Hepatocyte (in vitro differentiated cells): ENCODE results near the gene C6orf89. TPM values are rescaled to one million over a fixed set of nuclear protein-coding genes. Genes with fewer than 3 reads are reported as not detected.
"Not testable (repeated sequence)": the region's sequence is repeated elsewhere in the genome, so short reads cannot be mapped to it uniquely, and the experiment has no call there.

ENCODE experiments used
- DNase-seq: peaks from one replicate; pipeline ENCODE4 v3.0.0-alpha.2; 2016; ENCODE audit warnings: low spot score
- H2AFZ ChIP-seq: fragments of 200-600 bp; sonication (generic); 2 replicates; pipeline ENCODE4 v1.6.0; 2016; ENCODE audit warnings: antibody characterized with exemption, mild to moderate bottlenecking
- H3K27ac ChIP-seq: fragments of 200-600 bp; sonication (generic); 2 replicates; pipeline ENCODE4 v1.5.1; 2016; ENCODE audit warnings: mild to moderate bottlenecking
- H3K27me3 ChIP-seq: fragments of 200-600 bp; sonication (generic); 2 replicates; pipeline ENCODE4 v1.6.1; 2016
- H3K36me3 ChIP-seq: fragments of 200-600 bp; sonication (generic); replicated peaks from 2 replicates; pipeline ENCODE4 v1.5.1; 2016; ENCODE audit warnings: low read depth; ENCODE audit not compliant: insufficient read depth
- H3K4me1 ChIP-seq: fragments of 200-600 bp; sonication (generic); 2 replicates; pipeline ENCODE4 v1.5.1; 2016; ENCODE audit warnings: mild to moderate bottlenecking, moderate library complexity; ENCODE audit not compliant: insufficient read depth
- H3K4me2 ChIP-seq: fragments of 200-600 bp; sonication (generic); 2 replicates; pipeline ENCODE4 v1.6.0; 2016
- H3K4me3 ChIP-seq: fragments of 200-600 bp; sonication (generic); 2 replicates; pipeline ENCODE4 v1.5.1; 2016; ENCODE audit warnings: mild to moderate bottlenecking
- H3K79me2 ChIP-seq: fragments of 200-600 bp; sonication (generic); 2 replicates; pipeline ENCODE4 v1.6.0; 2017; ENCODE audit warnings: mild to moderate bottlenecking
- H3K9me2 ChIP-seq: fragments of 200-600 bp; sonication (generic); replicated peaks from 2 replicates; pipeline ENCODE4 v1.6.0; 2017; ENCODE audit warnings: mild to moderate bottlenecking; ENCODE audit not compliant: insufficient read depth
- H3K9me3 ChIP-seq: fragments of 200-600 bp; sonication (generic); 2 replicates; pipeline ENCODE4 v1.5.1; 2016; ENCODE audit warnings: low read depth, mild to moderate bottlenecking
- H4K20me1 ChIP-seq: fragments of 200-600 bp; sonication (generic); 2 replicates; pipeline ENCODE4 v1.6.0; 2016; ENCODE audit warnings: mild to moderate bottlenecking; ENCODE audit not compliant: insufficient read depth, poor library complexity, severe bottlenecking
- EZH2 ChIP-seq: fragments of 200-600 bp; sonication (generic); IDR thresholded peaks from 2 replicates; pipeline ENCODE4 v1.6.1; 2016; ENCODE audit warnings: antibody characterized with exemption, mild to moderate bottlenecking, borderline replicate concordance
- EZH2phosphoT487 ChIP-seq: fragments of 200-600 bp; sonication (generic); IDR thresholded peaks from one replicate; pipeline ENCODE4 v1.6.1; 2018; ENCODE audit warnings: antibody characterized with exemption, mild to moderate bottlenecking, low read depth, moderate library complexity; ENCODE audit not compliant: unreplicated experiment, severe bottlenecking
- whole genome bisulfite sequencing: methylation state at CpG from one replicate; pipeline ENCODE4 v1.1.6; 2016; ENCODE audit warnings: low lambda C conversion rate; ENCODE audit errors: missing lambda C conversion rate; 5-methylcytosine and 5-hydroxymethylcytosine counted together
- polyA plus RNA-seq: library from polyadenylated mRNA; unstranded; fragments of >200 nt; fragmentation: Nextera tagmentation; extraction: Ambion mirVana; gene quantifications from 2 replicates; pipeline ENCODE4 v1.2.1, GENCODE V29; 2016
- total RNA-seq: library from RNA; depleted of rRNA; stranded (reverse); fragments of >200 nt; gene quantifications from 2 replicates; pipeline ENCODE4 v1.2.3, GENCODE V29; 2014
- TF ChIP-seq, protein P1 (sequence below): fragments of 200-600 bp; sonication (generic); IDR thresholded peaks from 2 replicates; pipeline ENCODE4 v1.5.1; 2016; ENCODE audit warnings: antibody characterized with exemption, mild to moderate bottlenecking; ENCODE audit not compliant: poor library complexity

C6orf89 gene
- total and polyA plus RNA-seq, 2 experiments from 2014 or later = 39.6 to 45.2 TPM

DNA sequence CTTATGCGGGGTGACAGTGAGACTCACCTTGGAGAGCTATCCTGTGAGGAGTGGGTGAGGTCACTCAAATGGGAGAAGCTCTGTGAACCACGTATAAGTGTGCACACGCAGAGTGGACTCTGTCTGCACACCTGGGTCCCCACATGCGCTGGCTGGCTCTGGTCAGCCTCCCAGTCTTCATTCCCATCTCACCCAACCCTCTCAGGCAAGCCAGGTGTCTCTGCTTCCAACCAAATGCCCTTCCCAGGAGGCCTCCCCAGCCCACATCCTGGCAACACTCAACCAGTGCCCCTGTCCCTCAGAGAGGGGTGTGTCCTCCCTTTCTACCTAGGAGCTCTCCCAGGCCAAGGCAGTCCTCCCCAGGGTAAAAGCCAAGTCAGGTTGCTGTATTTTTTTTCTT is 60.8 kb downstream of the C6orf89 start:
- no peaks in the 10 kb centered on the region for H3K36me3 ChIP-seq
- H3K4me2 ChIP-seq = no peak overlapping the region
- no peak overlapping the region for H2AFZ ChIP-seq
- no peak overlapping the region for H3K27ac ChIP-seq
- H3K79me2 ChIP-seq = no peaks in the 10 kb centered on the region
- TF ChIP-seq, protein P1, sequence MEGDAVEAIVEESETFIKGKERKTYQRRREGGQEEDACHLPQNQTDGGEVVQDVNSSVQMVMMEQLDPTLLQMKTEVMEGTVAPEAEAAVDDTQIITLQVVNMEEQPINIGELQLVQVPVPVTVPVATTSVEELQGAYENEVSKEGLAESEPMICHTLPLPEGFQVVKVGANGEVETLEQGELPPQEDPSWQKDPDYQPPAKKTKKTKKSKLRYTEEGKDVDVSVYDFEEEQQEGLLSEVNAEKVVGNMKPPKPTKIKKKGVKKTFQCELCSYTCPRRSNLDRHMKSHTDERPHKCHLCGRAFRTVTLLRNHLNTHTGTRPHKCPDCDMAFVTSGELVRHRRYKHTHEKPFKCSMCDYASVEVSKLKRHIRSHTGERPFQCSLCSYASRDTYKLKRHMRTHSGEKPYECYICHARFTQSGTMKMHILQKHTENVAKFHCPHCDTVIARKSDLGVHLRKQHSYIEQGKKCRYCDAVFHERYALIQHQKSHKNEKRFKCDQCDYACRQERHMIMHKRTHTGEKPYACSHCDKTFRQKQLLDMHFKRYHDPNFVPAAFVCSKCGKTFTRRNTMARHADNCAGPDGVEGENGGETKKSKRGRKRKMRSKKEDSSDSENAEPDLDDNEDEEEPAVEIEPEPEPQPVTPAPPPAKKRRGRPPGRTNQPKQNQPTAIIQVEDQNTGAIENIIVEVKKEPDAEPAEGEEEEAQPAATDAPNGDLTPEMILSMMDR = no peak
- TF ChIP-seq EZH2 = no peak
- no peak for TF ChIP-seq EZH2phosphoT487
- H4K20me1 ChIP-seq = no peaks in the 10 kb centered on the region
- no peaks in the 10 kb centered on the region for H3K27me3 ChIP-seq
- no peaks in the 10 kb centered on the region for H3K9me3 ChIP-seq
- no peak for DNase-seq
- H3K4me1 ChIP-seq = no peaks in the 10 kb centered on the region
- H3K4me3 ChIP-seq = no peak overlapping the region
- 89% methylated on average over 4 of the region's 4 CpGs for WGBS
- no peaks in the 10 kb centered on the region for H3K9me2 ChIP-seq

DNA sequence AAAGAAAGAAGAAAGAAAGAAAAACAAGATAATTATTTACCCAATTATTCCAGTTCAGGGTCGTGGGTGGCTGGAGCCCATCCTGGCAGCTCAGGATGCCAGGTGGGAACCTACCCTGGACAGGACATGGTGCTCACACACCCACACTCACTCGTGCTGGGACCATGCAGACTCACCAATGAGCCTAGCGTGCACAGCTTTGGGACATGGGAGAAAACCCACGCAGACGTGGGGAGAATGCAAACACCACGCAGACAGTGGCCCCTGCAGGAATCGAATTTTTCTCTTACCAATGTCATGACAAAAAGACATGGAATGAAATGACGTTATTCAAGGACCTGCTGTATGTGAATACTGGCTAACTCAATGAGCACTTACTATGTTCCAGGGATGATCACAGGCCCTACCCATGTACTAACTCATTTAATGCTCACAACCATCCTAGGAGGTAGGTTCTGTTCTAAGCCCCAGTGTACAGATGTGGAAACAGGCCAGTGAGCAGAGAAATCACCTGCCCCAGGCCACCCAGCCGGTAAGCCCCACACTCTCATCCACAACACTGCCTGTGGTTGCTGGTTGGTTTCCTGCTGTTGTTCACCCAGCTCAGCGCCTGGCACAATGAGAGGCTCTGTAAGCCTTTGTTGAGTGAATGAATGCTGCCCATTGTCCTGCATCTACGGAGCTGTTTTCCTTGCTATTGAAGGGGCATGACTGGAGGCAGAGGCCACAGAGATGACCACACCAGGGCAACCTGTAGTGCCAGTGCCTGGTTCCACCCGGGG is 62.0 kb downstream of the C6orf89 start:
- no peaks in the 10 kb centered on the region for H4K20me1 ChIP-seq
- H3K4me1 ChIP-seq = no peaks in the 10 kb centered on the region
- H3K36me3 ChIP-seq = no peaks in the 10 kb centered on the region
- no peak overlapping the region for H3K4me3 ChIP-seq
- no peaks in the 10 kb centered on the region for H3K9me2 ChIP-seq
- no peak overlapping the region for H3K27ac ChIP-seq
- 86% methylated on average over 12 of the region's 12 CpGs for WGBS
- H3K79me2 ChIP-seq = no peaks in the 10 kb centered on the region
- H3K27me3 ChIP-seq = no peaks in the 10 kb centered on the region
- DNase-seq = no peak
- H3K4me2 ChIP-seq = no peak overlapping the region
- no peak overlapping the region for H2AFZ ChIP-seq
- no peaks in the 10 kb centered on the region for H3K9me3 ChIP-seq
- TF ChIP-seq, protein P1 = no peak
- TF ChIP-seq EZH2phosphoT487 (no peak), EZH2 (no peak)

DNA sequence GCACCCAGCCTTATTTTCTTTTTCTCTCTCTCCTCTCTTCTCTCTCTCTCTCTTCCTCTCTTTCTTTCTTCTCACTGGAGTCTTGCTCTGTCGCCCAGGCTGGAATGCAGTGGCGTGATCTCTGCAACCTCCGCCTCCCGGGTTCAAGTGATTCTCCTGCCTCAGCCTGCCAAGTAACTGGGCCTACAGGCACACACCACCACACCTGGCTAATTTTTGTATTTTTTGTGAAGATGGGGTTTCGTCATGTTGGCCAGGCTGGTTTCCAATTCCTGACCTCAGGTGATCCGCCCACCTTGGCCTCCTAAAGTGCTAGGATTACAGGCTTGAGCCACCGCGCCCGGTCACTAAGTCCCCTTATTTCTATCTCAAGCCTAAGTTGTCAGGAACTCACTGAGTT is 63.3 kb downstream of the C6orf89 start:
- H3K79me2 ChIP-seq, DNase-seq, H2AFZ ChIP-seq: not testable (repeated sequence)

DNA sequence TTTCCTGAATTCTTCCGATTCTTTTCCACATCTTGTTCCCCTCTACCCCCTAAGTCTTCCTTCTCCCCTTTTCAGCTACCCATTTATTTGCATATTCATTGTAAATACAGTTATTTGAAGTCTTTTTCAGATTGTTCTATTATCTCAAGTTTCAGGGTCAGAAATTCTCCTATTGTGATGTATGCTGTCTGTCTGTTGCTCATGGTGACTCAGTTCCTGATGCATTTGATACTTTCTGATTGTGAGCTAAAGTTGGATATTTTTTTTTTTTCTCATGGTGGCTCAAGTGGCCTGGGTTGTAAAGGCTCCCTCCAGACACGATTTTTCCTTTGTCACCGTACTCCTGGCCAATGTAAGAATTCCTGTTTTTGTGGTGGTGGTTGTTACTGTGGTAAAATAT is 63.9 kb downstream of the C6orf89 start:
- Histone ChIP-seq H3K79me2 (no peaks in the 10 kb centered on the region), H3K9me3 (no peaks in the 10 kb centered on the region), H3K4me3 (no peak overlapping the region), H2AFZ (no peak overlapping the region), H3K4me2 (no peak overlapping the region), H3K9me2 (no peaks in the 10 kb centered on the region), H3K27ac (no peak overlapping the region), H4K20me1 (no peaks in the 10 kb centered on the region), H3K36me3 (no peaks in the 10 kb centered on the region), H3K27me3 (no peaks in the 10 kb centered on the region), H3K4me1 (no peaks in the 10 kb centered on the region)
- DNase-seq = no peak
- TF ChIP-seq, protein P1 = no peak
- TF ChIP-seq EZH2phosphoT487 = no peak
- no peak for TF ChIP-seq EZH2
- WGBS = 89% methylated on average over 3 of the region's 3 CpGs

More for the DNA sequence above, 63.3 kb downstream of the C6orf89 start:
- H3K36me3 ChIP-seq, H3K4me3 ChIP-seq, H3K4me1 ChIP-seq, H3K27me3 ChIP-seq, H3K9me3 ChIP-seq, H3K9me2 ChIP-seq, H4K20me1 ChIP-seq, H3K27ac ChIP-seq, H3K4me2 ChIP-seq: not testable (repeated sequence)
- 90% methylated on average over 9 of the region's 9 CpGs for WGBS
